Activated CD8-positive, alpha-beta memory T cell treated with anti-CD3 and anti-CD28 coated beads, Interleukin-2, amount 50 U/mL, for 24 hours (primary cell): ENCODE results near the gene GBE1.
"Not testable (repeated sequence)": the region's sequence is repeated elsewhere in the genome, so short reads cannot be mapped to it uniquely, and the experiment has no call there.

Experiments
- DNase-seq: peaks from one replicate; pipeline ENCODE4 v3.0.0-alpha.2; 2020; ENCODE audit errors: extremely low read depth

The GBE1 gene

DNA sequence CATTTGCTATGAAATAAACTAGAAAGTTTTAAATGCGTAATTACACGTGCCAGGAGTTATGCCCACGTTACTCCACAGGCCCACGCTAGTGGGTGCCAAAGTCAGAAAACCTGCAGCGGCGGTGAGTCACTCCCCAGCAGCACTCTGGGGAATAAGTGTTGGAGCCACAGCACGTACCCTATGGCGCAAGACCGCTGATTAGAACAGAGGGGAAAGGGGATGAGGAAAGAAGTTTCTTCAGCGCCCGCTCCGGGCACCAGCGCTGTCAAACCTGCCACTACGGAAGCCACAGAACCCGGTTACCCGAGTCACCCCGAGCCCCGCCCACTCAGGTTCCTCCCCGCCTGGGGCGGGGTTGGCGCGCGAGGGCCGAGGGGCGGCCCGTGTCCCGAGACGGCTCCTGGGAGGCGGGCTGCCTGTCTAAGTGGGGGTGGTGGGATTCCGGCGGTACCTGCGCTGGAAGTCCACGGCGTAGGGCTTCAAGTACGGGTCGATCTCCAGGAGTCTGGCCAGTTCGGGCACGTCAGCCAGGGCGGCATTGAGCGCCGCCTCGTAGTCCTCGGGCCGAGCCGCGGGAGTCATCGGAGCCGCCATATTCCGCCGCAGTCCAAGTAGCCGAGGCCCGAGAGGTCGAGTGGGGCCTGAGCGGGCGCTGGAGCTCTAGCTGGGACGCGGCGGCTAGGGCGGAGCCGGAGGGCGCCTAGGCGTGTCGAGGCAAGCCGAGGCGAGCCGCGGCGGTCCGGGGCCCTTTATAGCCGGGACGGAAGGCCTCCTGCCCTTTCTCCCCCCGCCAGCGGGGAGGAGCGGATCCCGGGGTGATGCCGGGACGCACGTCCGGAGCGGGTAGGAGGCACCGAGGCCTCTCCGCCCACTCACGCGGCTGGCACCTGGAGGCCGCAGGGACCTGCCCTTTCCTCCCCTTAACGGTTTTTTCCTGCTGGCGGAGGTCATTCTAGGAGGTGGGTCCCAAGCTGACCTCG lies at the start of gene GBE1:
Gene GBE1, minus strand, starts transcription at position 722 of the 980 bp plus-strand sequence. Its CDS starts 128 bp downstream, at position 594.
- peak; percentile 73 for DNase-seq

DNA sequence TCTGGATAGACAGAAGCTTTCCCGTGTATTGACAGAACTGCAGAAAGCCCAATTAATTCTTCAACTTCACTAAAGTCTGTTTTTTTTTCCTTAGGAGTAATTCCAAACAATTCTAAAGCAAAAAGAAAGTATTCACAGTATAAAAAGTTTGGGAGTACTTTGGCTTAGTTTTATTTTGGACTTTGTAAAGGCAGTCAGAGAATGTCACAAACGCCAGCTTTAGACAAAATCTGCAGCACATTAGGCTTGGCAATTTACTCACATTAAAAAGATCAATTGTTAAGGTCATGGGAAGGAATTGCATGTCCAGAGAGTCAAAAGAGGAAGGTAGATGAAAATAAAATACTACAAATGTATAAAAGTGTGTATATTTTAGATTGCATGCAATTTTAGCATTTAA lies 47.5 kb upstream of the GBE1 start:
- no peak for DNase-seq

DNA sequence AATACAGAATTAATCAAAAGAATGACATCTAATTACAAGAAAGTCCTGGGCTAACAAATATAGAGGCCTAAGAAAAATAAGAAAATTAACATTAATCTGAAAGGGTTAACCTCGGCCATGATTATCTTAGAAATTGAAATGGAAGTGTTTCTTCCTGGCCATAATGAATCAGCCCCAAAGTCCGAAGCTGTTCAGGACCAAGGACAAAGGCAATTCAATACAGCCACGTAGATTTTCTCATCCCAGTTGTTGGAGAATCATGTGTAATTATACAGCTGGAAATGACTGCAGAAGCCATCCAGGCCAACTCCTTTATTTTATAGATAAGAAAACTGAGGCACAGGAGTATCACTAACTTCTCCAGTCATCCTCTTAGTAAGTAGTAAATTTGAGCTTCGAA lies 38.0 kb upstream of the GBE1 start:
- no peak for DNase-seq

DNA sequence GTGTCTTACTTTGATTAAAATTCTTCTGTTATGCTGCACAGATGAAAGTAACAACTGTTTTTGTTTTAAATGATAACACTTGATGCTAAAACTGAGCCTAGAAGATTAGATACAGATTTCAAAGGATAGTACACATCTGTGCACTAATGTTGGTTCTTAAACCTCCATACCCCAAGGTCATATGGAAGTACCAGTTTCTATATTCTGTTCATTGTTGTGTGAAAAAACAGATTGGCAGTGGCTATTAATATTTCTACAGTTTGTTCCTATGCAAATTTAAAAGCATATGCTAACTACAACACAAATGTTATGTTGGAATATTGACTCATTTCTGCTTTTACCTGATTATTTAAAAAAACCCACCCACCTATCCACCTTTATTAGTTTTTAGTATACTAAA lies 32.0 kb upstream of the GBE1 start:
- DNase-seq: no peak

DNA sequence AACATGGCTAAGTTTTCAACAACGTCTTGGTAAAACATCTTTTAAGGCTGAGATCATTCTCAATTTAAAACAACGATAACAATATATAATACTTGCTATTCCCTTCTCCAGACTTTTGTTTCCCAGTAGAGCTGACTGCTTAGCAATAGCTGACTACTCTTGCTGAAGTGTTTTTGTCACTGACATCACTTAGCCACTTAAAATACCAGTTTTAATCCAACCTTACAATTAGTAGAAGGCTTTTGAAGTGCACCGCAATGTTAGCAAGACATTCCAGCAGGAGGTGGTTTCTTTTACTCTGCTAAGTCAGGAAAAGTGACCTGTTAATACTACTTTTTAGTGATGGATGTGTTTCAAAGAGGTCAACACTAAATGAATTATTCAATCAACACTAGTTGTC lies 28.7 kb upstream of the GBE1 start:
- DNase-seq: no peak

DNA sequence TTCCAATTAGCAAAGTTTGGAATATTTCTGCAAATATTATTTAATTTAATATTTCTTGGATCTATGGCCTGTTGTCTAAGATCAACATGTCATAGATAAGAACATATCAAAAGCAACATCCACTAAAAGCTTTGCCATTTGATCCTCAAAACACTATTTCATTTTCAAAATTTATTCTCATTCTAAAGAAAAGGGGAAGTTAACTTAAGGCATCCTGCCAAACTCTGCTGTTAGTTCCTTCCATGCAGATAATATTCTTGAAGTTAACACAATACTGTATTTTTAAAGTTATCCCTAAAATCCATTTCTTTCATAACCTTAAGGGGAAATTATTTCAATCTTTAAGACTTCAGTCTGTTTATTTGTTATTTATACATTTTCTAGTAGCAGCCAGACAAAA lies 28.2 kb upstream of the GBE1 start:
- DNase-seq: no peak

DNA sequence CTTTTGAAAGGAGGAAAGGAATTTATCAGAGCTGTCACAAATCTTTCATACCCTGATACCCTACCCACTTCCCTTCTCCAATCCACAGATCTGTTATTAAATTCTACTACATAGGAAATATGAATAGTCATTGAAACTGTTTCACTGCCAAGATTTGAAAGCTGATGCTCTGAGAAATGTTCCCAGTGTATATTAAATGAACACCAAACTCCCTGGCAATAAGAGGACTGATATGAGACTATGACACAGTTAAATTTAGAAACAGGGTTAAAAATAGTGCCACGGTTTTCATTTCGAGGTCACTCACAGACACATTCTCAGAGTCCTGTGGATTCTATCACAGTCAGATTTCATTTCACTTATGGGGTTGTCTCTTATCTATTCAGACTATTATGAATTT lies 27.2 kb upstream of the GBE1 start:
- no peak for DNase-seq

DNA sequence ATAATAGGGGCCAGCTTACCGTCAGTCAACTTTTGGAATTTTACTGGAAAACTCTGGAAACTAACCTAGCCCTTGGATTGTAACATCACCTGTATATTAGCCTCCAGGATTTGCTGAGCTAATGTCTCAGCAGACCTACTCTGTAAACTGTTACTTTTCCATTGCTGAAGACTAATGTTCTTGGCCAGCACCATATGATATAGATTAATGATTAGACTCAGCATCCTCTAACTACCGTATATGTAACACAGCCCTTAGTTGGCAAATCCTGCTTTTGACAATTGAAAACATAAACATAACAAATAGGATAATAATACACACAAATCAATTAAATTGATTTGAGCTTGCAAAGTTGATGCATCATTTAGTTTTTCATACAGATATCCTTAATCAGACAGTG lies 26.6 kb upstream of the GBE1 start:
- no peak for DNase-seq

DNA sequence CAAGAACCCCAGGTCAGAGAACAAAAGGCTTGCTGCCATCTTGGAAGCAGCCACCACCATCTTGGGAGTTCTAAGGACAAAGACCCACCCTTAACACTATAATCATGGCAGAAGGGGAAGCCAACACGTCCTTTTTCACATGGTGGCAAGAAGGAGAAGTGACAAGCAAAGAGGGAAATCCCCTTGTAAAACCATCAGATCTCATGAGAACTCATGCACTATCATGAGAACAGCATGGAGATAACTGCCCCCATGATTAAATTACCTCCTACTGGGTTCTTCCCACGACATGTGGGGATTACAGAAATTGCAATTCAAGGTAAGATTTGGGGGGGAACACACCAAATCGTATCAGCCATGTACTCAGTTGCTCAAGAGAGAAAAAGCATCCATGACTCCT lies 21.1 kb upstream of the GBE1 start:
- DNase-seq: no peak

DNA sequence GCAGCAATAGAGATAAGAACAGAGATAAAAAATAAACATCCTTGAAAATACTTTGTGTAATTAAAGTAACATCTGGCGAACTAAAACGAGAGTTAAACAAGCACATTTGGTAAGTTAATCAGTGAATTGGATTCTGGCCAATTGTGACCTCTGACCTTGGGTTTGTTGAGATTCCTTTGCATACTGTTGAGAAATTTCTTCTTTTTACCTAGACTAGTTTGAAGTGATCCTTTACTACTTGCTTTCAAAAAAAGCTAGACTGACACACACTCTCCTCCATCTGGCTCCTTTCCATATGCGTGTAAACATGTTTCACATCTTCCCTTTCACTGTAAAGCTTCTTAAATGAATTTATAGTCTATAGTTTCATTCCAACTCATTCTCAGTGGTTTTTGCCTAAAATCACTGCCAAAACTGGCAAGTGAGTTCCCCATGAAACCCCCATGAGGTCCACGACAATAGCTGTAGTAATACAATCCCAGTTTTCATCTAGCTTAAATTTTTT lies 17.3 kb upstream of the GBE1 start:
- DNase-seq: no peak

DNA sequence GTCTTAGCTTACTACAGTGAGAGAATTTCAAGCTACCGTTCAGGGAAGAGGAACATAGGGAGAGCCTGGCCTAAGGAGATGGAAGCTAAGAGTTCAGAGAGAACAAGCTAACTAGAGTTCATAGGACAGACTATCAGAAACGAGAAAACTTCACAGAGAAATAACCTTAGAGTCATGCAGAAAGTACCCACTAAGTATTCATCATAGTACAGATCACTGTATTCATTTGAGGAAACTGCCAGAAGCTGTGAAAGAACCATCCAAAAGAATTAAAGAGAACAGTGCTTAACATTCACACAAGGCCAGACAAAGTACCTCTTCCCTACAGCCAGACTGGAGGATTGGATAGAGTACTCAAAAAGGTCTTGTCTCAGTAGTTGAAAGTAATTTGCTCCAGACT lies 15.2 kb upstream of the GBE1 start:
- no peak for DNase-seq

DNA sequence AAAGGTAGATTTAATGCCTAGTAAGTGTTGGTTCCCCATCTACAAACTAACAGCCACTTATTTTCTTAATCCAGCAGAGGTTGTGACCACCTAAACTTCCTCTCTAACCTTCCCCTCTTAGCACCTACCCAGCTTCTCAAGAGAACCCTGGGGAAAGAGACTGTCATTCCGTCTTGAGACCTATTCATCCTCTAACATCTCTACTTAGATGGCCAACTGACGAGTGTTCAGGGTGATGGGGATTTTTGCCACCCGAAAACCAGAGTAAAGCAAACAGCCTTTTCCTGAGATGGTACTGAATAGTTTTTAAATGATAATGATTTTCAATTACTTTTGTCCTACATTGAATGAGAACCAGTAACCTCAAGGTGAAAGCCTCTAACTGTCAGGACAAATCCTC lies 9.3 kb upstream of the GBE1 start:
- no peak for DNase-seq

DNA sequence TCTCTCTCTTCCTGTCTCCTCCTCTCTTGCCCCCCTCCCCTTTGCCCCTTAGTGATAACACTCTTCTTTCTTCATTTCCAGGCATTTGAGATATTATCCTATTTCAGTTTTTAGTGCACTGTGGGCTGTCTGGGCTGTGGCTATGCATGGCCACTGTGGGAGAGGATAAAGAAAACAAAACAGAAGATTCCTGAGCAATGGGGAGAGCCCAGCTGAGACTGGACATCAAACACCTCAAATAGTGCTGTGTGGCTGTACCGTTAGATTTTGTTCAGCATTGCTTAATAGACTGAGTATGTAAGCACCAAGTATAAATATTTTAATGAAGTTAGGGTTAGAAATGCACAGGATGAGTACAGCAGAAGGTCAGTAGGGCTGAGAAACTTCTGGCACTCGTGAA lies 7.9 kb upstream of the GBE1 start:
- no peak for DNase-seq

DNA sequence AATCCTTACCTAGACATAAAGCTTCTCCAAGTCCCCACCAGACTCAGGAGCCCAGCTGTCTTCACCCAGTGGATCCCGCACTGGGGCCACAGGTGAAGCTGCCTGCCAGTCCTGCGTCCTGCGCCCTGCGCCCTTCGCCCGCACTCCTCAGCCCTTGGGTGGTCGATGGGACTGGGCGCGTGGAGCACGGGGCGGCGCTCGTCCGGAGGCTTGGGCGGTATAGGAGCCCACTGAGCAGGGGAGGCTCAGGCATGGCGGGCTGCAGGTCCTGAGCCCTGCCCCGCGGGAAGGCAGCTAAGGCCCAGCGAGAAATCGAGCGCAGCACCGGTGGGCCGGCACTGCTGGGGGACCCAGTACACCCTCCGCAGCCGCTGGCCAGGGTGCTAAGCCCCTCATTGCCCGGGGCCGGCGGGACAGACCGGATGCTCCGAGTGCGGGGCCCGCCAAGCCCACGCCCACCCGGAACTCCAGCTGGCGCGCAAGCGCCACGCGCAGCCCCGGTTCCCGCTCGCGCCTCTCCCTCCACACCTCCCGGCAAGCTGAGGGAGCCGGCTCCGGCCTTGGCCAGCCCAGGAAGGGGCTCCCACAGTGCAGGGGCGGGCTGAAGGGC lies 5.9 kb upstream of the GBE1 start:
- DNase-seq: not testable (repeated sequence)

DNA sequence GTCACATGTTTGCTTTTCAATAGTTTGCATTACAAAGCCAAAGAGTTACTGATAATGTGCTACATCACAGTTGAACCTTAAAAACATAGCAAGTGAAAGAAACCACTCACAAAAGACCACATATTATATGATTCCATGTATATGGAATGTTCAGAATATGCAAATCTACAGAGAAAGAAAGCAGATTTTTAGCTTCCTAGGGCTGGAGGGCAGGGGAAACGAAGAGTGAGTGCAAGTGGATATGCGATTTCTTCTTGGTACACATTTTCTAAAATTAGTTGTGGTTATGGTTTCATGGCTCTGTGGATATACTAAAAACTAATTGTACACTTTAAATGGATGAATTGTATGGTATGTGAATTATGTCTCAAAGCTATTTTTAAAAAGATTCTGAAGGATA lies 4.0 kb upstream of the GBE1 start:
- DNase-seq: no peak

DNA sequence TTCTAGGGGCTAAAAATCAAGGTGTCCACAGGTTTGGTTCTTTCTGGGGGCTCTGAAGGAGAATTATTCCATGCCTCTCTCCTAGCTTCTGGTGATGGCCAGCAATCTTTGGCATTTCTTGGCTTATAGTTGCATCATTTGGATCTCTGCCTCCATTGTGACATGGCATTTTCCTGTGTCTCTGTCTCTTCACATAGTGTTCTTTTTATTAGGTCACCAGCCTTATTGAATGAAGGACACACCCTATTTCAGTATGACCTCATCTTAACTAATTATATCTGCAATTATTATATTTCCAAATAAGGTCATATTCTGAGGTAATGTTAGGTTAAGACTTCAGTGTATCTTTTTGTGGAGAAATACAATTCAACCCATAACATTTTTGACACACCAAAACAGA lies 3.2 kb upstream of the GBE1 start:
- no peak for DNase-seq

DNA sequence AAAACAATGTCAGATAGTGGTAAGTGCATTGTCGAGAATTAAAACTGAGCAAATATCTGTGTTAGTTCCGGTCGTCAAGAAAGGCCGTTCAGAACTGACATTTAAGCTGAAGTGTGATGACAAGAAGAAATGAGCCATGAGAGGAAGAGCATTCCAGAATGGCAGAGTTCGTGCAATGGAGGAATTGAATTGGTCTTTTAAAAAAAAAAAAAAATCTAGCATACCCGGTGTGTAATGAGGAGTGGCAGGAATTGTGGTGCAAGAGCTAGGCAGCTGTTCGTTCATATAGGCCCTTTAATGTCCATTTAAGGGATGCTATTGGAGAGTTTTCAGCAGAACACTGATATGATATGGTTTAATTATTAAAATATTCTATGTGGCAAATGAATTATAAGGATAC lies 2.6 kb upstream of the GBE1 start:
- no peak for DNase-seq

DNA sequence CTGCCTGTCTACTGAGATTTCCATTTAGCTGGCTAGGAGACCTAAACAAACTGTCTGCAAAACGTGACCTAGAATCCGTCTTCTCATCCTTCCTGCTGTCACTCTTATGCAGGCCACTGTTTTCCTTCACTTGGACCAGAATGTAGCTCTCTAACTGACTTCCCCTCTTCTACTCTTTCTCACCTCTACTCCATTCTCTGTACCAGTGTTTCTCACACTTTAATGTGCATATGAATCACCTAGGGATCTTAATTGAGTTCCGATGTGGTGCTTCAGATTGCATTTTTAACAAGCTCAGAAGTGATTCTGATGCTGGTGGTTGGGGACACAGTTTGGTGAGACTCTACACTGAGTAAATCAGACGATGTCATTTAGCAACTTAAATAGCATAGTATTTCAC lies 1.6 kb upstream of the GBE1 start:
- no peak for DNase-seq

DNA sequence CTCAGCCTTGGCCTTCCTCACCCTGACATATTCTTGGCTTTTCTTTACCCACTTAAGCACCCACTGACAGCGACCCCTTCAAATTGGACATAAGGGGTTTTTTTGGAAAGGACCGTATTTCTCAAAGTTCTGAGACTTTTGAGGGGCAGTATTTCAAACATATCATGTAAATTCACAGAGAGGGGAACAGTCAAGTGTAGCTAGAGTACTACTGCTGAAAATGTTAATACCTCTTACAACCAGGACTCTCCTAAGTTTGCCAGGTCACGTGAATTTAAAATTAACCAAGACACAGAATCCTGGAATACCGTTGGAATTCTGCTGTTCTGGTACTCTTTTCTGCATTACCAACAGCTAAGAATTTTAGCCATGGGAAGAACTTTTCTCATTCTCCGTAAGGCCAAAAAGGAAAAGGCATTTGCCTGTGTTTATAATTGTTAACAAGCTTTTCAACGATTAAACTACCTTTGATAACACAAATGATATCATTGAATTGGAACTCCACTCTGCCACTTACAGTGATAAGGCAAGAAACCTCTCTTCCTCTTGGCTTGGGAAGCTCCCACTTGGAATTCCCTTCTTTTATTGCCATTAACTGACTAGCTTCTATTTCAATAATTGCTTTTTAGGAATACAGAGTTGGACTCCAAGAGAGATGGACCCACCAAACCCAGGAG lies 597 bp upstream of the GBE1 start:
- DNase-seq: no peak

DNA sequence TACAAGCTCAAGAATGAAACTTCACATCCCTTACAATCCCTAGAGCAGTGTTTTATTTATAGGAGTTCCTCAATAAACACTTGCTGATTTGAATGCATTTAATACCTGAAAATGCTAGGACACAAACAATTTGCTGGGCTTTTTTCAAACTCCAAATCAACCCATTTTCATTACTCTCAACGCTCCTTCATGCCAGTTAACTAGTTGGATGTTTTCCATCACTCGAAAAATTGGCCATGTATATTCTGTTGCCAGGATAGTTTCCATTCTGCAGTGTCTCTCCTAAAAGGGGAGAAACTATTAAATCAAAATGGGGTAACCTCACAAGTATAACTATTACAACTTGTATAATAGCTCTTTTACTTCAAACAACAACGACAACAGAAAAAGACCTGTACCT lies 1.2 kb downstream of the GBE1 start:
- DNase-seq: no peak

DNA sequence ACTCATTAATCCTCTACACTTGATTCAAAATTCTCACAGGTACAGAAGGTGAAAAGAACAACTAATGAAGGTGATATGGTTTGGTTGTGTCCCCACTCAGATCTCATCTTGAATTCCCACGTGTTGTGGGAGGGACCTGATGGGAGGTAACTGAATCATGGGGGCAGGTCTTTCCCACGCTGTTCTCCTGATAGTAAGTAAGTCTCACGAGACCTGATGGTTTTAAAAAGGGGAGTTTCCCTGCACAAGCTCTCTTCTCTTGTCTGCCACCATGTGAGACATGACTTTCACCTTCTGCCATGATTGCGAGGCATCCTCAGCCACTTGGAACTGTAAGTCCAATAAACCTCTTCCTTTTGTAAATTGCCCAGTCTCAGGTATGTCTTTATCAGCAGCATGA lies 2.7 kb downstream of the GBE1 start:
- not testable (repeated sequence) for DNase-seq

DNA sequence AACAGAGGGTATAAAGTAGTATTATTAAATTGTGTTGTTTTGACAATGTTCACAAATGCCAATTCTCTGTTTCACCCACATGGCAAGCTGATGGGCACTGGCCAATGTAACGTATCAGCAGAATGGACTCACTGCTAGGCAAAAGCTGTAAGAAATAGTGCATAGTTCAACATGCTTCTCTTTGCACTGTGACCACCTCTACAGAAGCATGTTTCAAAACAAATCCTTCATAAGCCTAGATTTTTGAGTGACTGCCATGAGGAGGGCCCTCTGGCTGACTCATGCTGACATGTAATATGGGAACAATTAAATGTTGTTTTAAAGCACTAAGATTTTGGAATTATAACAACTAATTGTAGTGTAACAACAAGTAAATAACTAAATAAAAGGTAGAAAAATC lies 3.2 kb downstream of the GBE1 start:
- no peak for DNase-seq
